HepG2 (cell line): ENCODE data around the gene KLHL18. TPM values are rescaled to one million over a fixed set of nuclear protein-coding genes. Genes with fewer than 3 reads are reported as not detected.

ENCODE experiments used
- ARNTL ChIP-seq: sonication (generic); formaldehyde crosslinking; IDR thresholded peaks from 2 replicates; pipeline ENCODE4 v1.4.0; 2020; ENCODE audit warnings: mild to moderate bottlenecking, missing genetic modification reagents
- DNMT1 ChIP-seq: sonication (generic); formaldehyde crosslinking; IDR thresholded peaks from 2 replicates; pipeline ENCODE4 v1.5.1; 2020; ENCODE audit warnings: mild to moderate bottlenecking, missing genetic modification reagents
- DPF2 ChIP-seq: sonication (generic); formaldehyde crosslinking; IDR thresholded peaks from 2 replicates; pipeline ENCODE4 v1.4.0; 2020; ENCODE audit warnings: mild to moderate bottlenecking, low read depth, missing genetic modification reagents, borderline replicate concordance
- FOSL2 ChIP-seq: sonication (generic); formaldehyde crosslinking; IDR thresholded peaks from 2 replicates; pipeline ENCODE4 v1.4.0; 2020; ENCODE audit warnings: missing genetic modification reagents
- GPN1 ChIP-seq: sonication (generic); formaldehyde crosslinking; IDR thresholded peaks from 2 replicates; pipeline ENCODE4 v1.5.1; 2020; ENCODE audit warnings: missing genetic modification reagents, borderline replicate concordance
- HNF4A ChIP-seq: sonication (generic); formaldehyde crosslinking; IDR thresholded peaks from 2 replicates; pipeline ENCODE4 v1.4.0; 2020; ENCODE audit warnings: missing genetic modification reagents
- ISL2 ChIP-seq: sonication (generic); formaldehyde crosslinking; IDR thresholded peaks from 2 replicates; pipeline ENCODE4 v1.5.0; 2020; ENCODE audit warnings: missing genetic modification reagents
- KAT7 ChIP-seq: IDR thresholded peaks from 2 replicates; pipeline ENCODE4 v1.6.1; 2018; ENCODE audit warnings: borderline replicate concordance, missing compliant biosample characterization
- KDM1A ChIP-seq: IDR thresholded peaks from 2 replicates; pipeline ENCODE4 v1.6.1; 2016; ENCODE audit warnings: missing compliant biosample characterization
- MBD4 ChIP-seq: IDR thresholded peaks from 2 replicates; pipeline ENCODE4 v1.6.1; 2012; ENCODE audit warnings: low read length, inconsistent platforms, borderline replicate concordance
- PITX1 ChIP-seq: sonication (generic); formaldehyde crosslinking; IDR thresholded peaks from 2 replicates; pipeline ENCODE4 v1.5.1; 2020; ENCODE audit warnings: mild to moderate bottlenecking, missing genetic modification reagents
- SAFB2 ChIP-seq: sonication (generic); formaldehyde crosslinking; IDR thresholded peaks from 2 replicates; pipeline ENCODE4 v1.5.1; 2020; ENCODE audit warnings: missing genetic modification reagents, low read depth, mild to moderate bottlenecking, borderline replicate concordance
- SMAD9 ChIP-seq: sonication (generic); formaldehyde crosslinking; IDR thresholded peaks from 2 replicates; pipeline ENCODE4 v1.5.1; 2020; ENCODE audit warnings: mild to moderate bottlenecking, missing genetic modification reagents
- SP2 ChIP-seq: sonication (generic); formaldehyde crosslinking; IDR thresholded peaks from 2 replicates; pipeline ENCODE4 v1.5.1; 2020; ENCODE audit warnings: mild to moderate bottlenecking, missing genetic modification reagents
- SYNCRIP ChIP-seq: fragments of 200-400 bp; formaldehyde crosslinking; IDR thresholded peaks from 2 replicates; pipeline ENCODE4 v1.6.1; 2018; ENCODE audit warnings: mild to moderate bottlenecking, low read depth, low read length; ENCODE audit not compliant: insufficient read depth
- ZBTB7B ChIP-seq: sonication (generic); formaldehyde crosslinking; IDR thresholded peaks from 2 replicates; pipeline ENCODE4 v1.4.0; 2020; ENCODE audit warnings: missing genetic modification reagents
- ZNF143 ChIP-seq: sonication (generic); formaldehyde crosslinking; IDR thresholded peaks from 2 replicates; pipeline ENCODE4 v1.4.0; 2020; ENCODE audit warnings: missing genetic modification reagents
- ZNF263 ChIP-seq: sonication (generic); formaldehyde crosslinking; IDR thresholded peaks from 2 replicates; pipeline ENCODE4 v1.4.0; 2020; ENCODE audit warnings: missing genetic modification reagents
- ZNF747 ChIP-seq: sonication (generic); formaldehyde crosslinking; IDR thresholded peaks from 2 replicates; pipeline ENCODE4 v1.8.1; 2023; ENCODE audit warnings: missing genetic modification reagents, mild to moderate bottlenecking, borderline replicate concordance
- ZNF749 ChIP-seq: sonication (generic); formaldehyde crosslinking; IDR thresholded peaks from 2 replicates; pipeline ENCODE4 v1.8.0; 2022; ENCODE audit warnings: mild to moderate bottlenecking, missing genetic modification reagents, moderate library complexity, borderline replicate concordance
- ZNF773 ChIP-seq: sonication (generic); formaldehyde crosslinking; IDR thresholded peaks from 2 replicates; pipeline ENCODE4 v1.4.0; 2020; ENCODE audit warnings: missing genetic modification reagents, borderline replicate concordance
- ZNF775 ChIP-seq: sonication (generic); formaldehyde crosslinking; IDR thresholded peaks from 2 replicates; pipeline ENCODE4 v1.4.0; 2020; ENCODE audit warnings: missing genetic modification reagents, mild to moderate bottlenecking, moderate library complexity, borderline replicate concordance
- polyA plus RNA-seq, 8 experiments: library from polyadenylated mRNA; depleted of rRNA in 3 of 8; stranded (reverse) in 7 of 8; unstranded in 1 of 8; fragments of >200 nt; fragmentation: Illumina TruSeq in 4 of 8; extraction: Trizol in 4 of 8; gene quantifications; 2 replicates each; pipeline versions ENCODE4 v1.2.1 to v1.2.3, GENCODE V29; 2011 to 2016; ENCODE audit warnings: low read depth in 4 of 8, missing spikeins in 1 of 8, mixed read lengths in 1 of 8; ENCODE audit not compliant: insufficient read depth in 1 of 8
- total RNA-seq, 5 experiments: library from RNA; depleted of rRNA; stranded (reverse); fragments of >200 nt; fragmentation: Illumina TruSeq; extraction: Trizol; gene quantifications; 2 replicates each; pipeline ENCODE4 v1.2.3, GENCODE V29; 2016; ENCODE audit warnings: low read depth in 1 of 5
- TF ChIP-seq, protein P1 (sequence below): sonication (generic); formaldehyde crosslinking; IDR thresholded peaks from 2 replicates; pipeline ENCODE4 v1.9.0; 2021; ENCODE audit warnings: missing genetic modification reagents, borderline replicate concordance
- TF ChIP-seq, protein P2 (sequence below): sonication (generic); formaldehyde crosslinking; IDR thresholded peaks from 2 replicates; pipeline ENCODE4 v1.9.0; 2022; ENCODE audit warnings: missing genetic modification reagents, mild to moderate bottlenecking, borderline replicate concordance
- TF ChIP-seq, protein P3 (sequence below): sonication (generic); formaldehyde crosslinking; IDR thresholded peaks from 2 replicates; pipeline ENCODE4 v1.4.0; 2020; ENCODE audit warnings: low read depth, mild to moderate bottlenecking, missing genetic modification reagents
- TF ChIP-seq, protein P4 (sequence below): sonication (generic); formaldehyde crosslinking; IDR thresholded peaks from 2 replicates; pipeline ENCODE4 v1.5.0; 2020; ENCODE audit warnings: mild to moderate bottlenecking, low read depth, missing genetic modification reagents, borderline replicate concordance

Gene KLHL18
- total and polyA plus RNA-seq, 2 of the 13 experiments (the other 11 are each of a cell fraction or from before 2014, with no cell fraction given) = 17.5 to 18.8 TPM

DNA sequence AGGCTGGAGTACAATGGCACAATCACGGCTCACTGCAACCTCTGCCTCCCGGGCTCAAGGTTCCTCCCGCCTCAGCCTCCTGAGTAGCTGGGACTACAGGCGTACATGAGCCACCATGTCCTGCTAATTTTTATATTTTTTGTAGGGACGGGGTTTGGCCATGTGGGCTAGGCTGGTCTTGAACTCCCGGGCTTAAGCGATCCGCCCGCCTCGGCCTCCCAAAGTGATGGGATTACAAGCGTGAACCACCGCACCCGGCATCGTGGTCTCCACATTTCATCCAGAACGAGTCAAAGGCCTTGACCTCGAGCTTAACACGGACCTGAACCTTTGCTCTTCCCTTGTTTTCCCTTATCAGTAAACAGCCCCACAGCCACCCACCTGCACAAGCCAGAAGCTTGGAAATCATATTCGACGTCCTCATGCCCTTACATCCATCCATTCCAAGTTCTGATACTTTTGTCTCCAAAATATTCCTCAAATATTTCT lies 96.7 kb downstream of the KLHL18 start (continued):
- TF ChIP-seq, protein P1, sequence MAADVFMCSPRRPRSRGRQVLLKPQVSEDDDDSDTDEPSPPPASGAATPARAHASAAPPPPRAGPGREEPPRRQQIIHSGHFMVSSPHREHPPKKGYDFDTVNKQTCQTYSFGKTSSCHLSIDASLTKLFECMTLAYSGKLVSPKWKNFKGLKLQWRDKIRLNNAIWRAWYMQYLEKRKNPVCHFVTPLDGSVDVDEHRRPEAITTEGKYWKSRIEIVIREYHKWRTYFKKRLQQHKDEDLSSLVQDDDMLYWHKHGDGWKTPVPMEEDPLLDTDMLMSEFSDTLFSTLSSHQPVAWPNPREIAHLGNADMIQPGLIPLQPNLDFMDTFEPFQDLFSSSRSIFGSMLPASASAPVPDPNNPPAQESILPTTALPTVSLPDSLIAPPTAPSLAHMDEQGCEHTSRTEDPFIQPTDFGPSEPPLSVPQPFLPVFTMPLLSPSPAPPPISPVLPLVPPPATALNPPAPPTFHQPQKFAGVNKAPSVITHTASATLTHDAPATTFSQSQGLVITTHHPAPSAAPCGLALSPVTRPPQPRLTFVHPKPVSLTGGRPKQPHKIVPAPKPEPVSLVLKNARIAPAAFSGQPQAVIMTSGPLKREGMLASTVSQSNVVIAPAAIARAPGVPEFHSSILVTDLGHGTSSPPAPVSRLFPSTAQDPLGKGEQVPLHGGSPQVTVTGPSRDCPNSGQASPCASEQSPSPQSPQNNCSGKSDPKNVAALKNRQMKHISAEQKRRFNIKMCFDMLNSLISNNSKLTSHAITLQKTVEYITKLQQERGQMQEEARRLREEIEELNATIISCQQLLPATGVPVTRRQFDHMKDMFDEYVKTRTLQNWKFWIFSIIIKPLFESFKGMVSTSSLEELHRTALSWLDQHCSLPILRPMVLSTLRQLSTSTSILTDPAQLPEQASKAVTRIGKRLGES (CRISPR knock-in tag) = 0 out of 2 replicates have a peak, but pooled peaks have one; percentile 24
- TF ChIP-seq SMAD9 (CRISPR knock-in tag) (0 out of 2 replicates have a peak, but pooled peaks have one; percentile 56), SAFB2 (peak; percentile 90; the same call in 1 of the 2 replicates), ZNF749 (CRISPR knock-in tag) (0 out of 2 replicates have a peak, but pooled peaks have one; percentile 87), FOSL2 (CRISPR knock-in tag) (peak; percentile 36; the same call in 1 of the 2 replicates), ISL2 (peak; percentile 74; the same call in 1 of the 2 replicates), DPF2 (CRISPR knock-in tag) (no peak), ZNF775 (CRISPR knock-in tag) (no peak), MBD4 (no peak), ZNF143 (CRISPR knock-in tag) (peak; percentile 18; the same call in 1 of the 2 replicates), ZNF747 (CRISPR knock-in tag) (peak; percentile 69), KAT7 (CRISPR knock-in tag) (no peak), SP2 (CRISPR knock-in tag) (no peak), PITX1 (CRISPR knock-in tag) (peak; percentile 99), SYNCRIP (no peak), ZBTB7B (CRISPR knock-in tag) (peak; percentile 85), ZNF773 (CRISPR knock-in tag) (peak; percentile 74; the same call in 1 of the 2 replicates), KDM1A (CRISPR knock-in tag) (peak; percentile 60; the same call in 1 of the 2 replicates), ARNTL (CRISPR knock-in tag) (peak; percentile 25; the same call in 1 of the 2 replicates), DNMT1 (CRISPR knock-in tag) (0 out of 2 replicates have a peak, but pooled peaks have one; percentile 30), HNF4A (CRISPR knock-in tag) (peak; percentile 96), GPN1 (CRISPR knock-in tag) (no peak), ZNF263 (CRISPR knock-in tag) (peak; percentile 77)
- TF ChIP-seq, protein P2, sequence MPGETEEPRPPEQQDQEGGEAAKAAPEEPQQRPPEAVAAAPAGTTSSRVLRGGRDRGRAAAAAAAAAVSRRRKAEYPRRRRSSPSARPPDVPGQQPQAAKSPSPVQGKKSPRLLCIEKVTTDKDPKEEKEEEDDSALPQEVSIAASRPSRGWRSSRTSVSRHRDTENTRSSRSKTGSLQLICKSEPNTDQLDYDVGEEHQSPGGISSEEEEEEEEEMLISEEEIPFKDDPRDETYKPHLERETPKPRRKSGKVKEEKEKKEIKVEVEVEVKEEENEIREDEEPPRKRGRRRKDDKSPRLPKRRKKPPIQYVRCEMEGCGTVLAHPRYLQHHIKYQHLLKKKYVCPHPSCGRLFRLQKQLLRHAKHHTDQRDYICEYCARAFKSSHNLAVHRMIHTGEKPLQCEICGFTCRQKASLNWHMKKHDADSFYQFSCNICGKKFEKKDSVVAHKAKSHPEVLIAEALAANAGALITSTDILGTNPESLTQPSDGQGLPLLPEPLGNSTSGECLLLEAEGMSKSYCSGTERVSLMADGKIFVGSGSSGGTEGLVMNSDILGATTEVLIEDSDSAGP (CRISPR knock-in tag) = no peak; the same call in 1 of the 2 replicates
- TF ChIP-seq, protein P3, sequence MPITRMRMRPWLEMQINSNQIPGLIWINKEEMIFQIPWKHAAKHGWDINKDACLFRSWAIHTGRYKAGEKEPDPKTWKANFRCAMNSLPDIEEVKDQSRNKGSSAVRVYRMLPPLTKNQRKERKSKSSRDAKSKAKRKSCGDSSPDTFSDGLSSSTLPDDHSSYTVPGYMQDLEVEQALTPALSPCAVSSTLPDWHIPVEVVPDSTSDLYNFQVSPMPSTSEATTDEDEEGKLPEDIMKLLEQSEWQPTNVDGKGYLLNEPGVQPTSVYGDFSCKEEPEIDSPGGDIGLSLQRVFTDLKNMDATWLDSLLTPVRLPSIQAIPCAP (CRISPR knock-in tag) = no peak
- TF ChIP-seq, protein P4, sequence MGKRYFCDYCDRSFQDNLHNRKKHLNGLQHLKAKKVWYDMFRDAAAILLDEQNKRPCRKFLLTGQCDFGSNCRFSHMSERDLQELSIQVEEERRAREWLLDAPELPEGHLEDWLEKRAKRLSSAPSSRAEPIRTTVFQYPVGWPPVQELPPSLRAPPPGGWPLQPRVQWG = 0 out of 2 replicates have a peak, but pooled peaks have one; percentile 9
